ENCODE data around the gene RCAN3.
A peak's percentile ranks its signal among the peaks of the same experiment; 100 is the strongest.
"Not testable (repeated sequence)": the region's sequence is repeated elsewhere in the genome, so short reads cannot be mapped to it uniquely, and the experiment has no call there.

The RCAN3 gene

DNA sequence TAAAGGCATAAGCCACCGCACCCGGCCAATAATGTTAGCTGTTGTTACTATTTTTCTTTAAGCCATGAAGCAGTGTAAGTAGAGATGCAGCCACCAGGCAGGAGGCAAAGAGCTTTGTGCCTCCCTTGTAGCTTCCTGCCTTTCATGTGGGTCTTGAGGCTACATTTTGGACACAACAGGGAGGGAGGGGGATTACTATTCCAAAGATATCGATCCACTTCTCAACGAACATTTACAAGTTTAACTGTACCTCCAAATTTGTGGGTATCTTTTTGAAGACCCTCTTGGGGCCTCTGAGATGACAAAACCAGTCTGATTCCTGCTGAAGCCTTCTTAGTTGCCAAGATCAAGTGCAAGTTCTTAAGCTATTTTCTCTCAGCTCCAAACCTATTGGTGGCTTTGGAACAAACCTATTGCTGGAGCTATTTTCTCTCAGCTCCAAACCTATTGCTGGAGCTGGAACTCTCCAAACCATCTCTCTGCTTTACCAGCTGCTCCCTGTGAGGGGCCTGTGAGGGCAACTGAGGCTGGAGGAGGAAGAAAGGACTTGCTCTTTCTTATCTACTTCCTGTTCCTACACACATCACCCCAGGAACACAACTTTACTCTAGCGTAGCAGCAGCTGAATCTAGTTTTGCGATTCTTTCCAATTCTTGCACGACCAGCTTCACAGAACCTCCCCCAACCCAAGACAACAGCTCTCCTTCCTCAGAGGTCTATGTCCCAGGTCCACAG is 16.1 kb upstream of the RCAN3 start:
- DNase-seq, result peak; percentile 35

DNA sequence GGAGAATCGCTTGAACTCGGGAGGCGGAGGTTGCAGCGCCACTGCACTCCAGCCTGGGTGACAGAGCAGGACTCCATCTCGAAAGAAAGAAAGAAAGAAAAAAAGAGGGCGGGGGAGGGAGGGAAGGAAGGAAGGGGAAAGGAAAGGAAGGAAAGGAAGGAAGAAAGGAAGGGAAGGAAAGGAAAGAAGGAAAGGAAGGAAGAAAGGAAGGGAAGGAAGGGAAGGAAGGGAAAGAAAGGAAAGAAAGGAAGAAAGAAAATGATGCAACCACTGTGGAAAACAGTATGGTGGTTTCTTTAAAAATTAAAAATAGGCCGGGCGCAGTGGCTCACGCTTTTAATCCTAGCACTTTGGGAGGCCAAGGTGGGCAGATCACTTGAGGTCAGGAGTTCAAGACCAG is 15.2 kb upstream of the RCAN3 start:
- no peak for DNase-seq

DNA sequence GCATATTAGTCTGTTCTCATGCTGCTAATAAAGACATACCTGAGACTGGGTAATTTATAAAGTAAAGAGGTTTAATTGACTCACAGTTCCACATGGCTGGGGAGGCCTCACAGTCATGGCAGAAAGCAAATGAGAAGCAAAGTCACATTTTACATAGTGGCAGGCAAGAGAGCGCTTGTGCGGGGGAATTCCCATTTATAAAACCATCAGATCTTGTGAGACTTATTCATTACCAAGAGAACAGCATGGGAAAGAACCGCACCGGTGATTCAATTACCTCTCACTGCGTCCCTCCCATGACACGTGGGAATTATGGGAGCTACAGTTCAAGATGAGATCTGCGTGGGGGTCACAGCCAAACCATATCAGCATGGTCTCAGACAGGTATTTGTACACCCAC is 14.5 kb upstream of the RCAN3 start:
- DNase-seq, result not testable (repeated sequence)

DNA sequence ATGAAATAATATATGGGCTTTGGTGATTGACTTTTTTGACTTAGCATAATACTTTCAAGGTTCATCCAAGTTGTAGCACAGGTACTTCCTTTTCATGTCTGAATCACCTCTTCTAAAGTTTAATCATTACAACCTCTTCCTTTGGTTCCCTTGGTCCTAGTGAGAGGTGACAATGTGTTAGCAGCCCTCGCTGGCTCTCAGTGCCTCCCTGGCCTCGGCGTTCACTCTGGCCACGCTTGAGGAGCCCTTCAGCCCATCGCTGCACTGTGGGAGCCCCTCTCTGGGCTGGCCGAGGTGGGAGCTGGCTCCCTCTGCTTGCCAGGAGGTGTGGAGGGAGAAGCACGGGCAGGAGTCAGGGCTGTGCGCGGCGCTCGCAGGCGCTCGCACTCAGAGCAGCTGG is 13.0 kb upstream of the RCAN3 start:
- DNase-seq, result no peak

DNA sequence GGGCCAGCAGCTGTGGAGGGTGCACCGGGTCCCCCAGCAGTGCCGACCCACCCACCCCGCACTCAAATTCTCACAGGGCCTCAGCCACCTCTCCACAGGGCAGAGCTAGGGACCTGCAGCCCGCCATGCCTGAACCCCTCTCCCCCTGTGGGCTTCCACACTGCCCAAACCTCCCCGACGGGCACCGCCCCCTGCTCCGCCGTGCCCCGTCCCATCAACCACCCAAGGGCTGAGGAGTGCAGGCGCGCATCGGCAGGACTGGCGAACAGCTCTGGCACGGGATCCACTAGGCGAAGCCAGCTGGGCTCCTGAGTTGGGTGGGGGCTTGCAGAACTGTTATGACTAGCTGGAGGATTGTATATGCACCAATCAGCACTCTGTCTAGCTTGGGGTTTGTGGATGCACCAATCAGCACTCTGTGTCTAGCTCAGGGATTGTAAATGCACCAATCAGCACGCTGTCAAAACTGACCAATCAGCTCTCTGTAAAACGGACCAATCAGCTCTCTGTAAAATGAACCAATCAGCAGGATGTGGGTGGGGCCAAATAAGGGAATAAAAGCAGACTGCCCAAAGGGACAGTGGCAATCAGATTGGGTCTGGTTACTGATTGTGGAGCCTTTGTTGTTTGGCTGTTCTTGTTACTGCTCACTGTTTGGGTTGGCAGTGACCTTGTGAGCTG is 12.4 kb upstream of the RCAN3 start:
- no peak for DNase-seq

DNA sequence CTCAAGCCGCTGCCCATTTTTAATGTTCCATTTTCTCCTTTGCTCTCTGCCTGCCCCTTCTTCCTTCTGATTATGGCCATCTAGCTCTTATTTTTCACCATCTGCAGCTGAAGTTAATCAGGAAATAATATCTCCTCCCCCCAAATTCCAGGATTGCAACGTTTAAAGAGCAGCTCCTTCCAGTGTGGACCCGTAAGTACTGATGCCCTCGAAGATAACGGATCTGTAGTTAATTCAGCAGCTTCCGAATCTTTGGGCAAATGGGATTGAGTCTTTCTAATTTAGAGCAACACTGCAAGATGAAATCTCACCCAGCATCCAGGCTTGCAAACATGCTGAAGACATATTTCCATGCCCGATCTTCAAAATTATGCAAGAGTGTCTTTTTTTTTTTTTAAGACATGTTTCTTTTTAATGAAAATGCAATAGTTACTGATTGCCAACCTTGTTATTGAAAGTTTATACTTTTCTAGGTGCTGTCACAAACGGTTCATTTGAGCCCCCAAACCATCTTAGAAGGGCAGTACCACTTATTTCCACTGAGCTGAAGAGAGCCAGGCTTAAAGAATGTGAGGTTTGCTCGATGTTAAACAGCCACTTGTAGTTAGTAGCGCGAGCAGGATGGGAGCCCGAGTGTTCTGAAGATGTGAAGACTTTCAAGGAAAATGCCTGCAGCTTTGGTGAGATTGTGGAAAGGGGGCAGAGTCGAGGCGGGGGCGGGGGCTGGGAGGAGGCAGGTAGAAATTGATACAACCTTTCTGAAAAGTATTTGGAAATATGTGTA is 10.9 kb upstream of the RCAN3 start:
- DNase-seq, result no peak

GRCh38 chr1:24492935-24493334 is 9.7 kb upstream of the RCAN3 start:
- not testable (repeated sequence) for DNase-seq

GRCh38 chr1:24493785-24494184 is 8.9 kb upstream of the RCAN3 start:
- DNase-seq, result no peak

DNA sequence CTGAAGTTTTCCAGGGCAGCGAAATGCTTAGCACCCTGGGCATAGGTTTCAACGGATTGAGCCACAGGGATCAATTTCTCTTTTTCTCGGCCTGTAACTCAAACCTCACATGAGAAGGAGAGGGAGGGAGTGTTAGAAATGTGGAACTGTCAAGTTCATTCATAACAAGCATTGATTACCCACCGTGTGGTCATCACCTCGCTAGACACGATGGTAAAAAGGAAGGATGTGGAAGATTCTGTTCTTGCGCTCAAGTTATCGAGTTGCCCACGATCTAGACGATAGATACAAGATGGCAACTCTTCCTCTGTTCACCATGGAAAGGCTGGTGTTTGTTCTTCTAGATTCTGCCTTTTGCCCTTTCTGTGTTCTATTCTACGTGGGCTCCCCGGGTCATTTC is 4.0 kb upstream of the RCAN3 start:
- DNase-seq, result no peak

DNA sequence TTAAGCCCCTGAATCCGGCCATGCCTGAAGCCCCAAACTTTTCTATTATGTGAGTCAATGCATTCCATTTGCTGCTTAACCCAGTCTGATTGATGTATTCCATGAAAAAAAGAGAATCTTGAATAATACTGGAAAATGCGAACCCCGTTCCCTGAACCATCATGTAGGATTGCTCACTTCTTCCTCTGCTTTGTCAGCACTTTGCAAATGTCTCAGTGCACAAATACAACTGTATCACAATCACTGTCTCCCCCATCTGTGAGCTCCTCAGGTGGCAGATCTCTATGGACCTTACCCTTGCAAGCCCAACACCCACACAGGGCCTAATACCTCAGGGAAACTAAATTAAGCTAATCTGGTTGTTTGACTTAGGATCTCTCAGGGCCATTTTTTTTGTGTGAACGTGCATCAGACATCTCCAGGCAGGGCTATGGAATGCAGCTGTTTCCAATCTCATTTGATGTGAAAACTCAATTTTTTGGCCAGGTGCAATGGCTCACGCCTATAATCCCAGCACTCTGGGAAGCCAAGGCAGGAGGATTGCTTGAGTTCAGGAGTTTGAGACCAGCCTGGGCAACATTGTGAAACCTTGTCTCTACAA is 2.1 kb upstream of the RCAN3 start:
- no peak for DNase-seq

DNA sequence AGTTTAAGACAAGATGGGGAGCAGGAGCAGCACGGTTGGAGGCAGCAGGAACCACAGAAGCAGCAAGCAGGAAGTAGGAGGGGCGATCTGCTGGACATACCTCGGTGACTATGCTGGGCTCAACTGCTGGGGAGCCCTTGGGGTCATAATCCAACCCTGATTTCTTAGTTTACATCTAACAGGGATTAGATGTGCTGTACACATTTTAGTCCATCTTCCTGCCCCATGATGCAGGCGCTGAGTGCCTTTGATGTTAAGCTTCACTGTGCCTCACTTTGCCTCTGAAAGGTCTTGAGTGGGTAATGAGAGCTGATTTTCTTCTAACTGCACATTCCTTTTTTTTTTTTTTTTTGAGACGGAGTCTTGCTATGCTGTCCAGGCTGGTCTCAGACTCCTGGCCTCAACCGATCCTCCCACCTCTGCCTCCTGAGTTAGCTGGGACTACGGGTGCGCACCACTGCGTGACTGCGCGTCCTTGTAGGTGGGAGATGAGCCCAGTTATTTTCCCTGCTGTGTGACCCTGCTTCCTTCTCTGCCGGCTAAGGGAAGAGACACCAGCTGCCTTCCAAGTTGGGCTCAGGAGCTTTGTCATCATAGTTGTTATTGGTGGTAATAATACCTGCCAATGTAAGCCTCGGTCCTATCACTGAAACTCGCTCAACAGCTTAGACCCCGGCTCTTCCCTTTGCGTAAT is 1.1 kb upstream of the RCAN3 start:
- peak; percentile 47 for DNase-seq

DNA sequence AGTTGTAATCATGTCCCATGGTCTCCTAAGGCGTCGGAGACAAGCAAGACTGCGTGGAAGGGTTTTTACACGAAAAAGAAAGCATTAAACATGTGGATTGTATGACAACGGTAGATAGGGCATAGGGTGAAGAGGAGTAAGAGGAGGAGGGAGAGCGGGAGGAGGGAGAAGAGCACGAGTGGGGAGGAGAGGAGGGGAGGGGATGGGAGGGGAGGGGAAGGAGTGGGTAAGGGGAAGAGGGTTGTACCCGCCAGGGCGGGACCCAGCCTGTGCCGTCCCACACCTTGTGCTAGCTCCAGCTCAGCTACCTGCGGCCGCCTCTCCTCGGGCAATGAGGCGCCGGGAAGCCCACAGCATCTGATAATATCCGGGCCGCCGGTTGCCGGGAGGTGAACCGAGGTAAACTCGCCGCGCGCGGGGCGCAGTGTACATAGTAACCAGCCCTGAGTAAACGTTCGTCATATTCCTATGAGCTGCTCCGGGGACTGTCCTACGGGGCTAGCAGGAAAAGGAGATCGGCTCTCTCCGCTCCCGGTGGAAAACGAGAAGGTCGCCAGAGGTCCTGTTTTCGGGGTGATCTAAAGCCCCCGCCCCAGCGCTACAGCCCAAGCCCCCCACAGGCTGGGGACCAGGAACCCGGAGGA is 449 bp upstream of the RCAN3 start:
- peak; percentile 88 for DNase-seq

DNA sequence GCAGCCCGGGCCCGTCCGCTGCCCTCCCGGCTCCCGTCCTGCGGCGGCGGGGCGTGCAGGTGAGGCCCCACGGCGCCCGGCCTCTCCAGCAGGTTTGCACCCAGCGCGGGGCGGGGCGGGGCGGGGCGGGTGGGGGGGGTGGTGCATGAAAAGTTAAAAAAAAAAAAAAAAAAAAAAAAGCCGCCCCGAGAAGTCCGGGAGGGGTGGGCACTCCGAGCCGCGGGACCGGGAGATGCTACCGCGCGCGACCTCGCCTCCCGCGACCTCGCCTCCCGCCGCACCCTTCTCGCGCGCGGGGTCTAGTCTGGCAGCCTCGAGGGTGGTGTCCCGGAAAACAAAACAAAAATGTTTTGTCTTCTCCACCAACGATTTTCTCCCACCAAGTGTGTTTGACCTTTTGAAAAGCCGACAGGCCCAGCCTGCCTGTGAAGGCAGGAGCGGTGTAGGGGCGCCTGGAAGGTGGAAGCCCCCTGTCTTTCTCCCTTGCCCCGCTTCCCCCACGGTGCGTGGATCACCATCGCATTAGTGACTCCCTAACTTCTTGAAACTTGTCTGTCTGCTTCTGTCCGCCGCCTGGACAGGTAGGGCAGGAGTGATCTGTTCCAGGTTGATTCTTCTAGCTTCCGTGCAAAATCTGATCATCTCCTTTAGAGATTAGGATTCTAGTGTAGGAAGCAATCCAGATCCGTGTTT is 569 bp downstream of the RCAN3 start:
- DNase-seq, result peak; percentile 52

- DNase-seq, result no peak
Measured at GRCh38 chr1:24503870-24504523, 1.4 kb downstream of the RCAN3 start.

- DNase-seq, result no peak
Measured at GRCh38 chr1:24504560-24504959, 1.9 kb downstream of the RCAN3 start.

DNA sequence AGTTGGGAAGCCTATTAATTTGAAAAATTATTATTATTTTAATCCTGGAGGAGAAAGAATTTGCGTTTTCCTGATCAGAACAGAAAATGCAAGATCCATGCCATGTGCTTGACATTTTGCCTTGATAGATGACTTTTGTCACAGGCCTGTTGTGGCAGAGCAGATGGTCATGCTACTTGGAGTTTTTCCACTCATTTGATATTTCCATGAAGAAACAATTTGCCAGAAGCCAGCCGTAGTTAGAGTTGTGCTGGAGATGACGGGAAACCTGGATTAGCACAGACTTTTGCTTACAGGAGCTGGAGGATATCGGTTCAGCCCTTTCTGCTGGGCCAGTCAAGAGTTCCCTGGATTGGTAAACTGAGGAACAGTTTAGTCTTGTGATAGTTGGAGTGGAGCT is 3.2 kb downstream of the RCAN3 start:
- no peak for DNase-seq

- DNase-seq, result peak; percentile 31
Measured at GRCh38 chr1:24506691-24507381, 4.2 kb downstream of the RCAN3 start.

DNA sequence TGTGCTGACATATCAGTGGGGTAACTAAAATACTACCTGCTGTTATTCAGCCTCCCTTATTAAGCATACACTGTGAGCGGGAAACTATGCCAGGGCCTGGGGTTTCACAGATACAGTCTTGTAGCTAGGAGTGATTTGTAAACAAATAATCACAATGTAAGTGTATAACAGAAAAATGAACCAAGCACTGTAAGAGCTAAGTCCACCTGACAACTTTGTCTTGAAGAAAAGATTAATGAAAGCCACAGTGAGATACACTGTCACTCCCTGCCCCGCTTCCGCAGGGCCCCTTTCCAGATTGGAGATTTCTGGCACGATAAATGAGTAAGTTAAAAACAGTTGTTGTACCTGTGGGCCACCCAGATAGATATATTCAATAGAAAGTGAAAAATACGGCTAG is 4.8 kb downstream of the RCAN3 start:
- DNase-seq, result peak; percentile 46

DNA sequence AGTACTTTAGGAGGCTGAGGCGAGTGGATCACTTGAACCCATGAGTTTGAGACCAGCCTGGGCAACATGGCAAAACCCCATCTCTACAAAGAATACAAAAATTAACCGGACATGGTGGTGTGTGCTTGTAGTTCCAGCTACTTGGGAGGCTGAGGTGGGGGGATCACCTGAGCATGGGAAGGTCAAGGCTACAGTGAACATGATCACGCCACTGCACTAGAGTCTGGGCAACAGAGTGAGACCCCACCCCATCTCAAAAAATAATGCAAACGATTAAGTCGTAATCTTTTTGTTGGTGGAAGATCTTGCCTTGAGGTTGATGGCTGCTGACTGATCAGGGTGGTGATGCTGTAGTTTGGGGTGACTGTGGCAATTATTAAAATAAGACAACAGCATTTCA is 6.3 kb downstream of the RCAN3 start:
- DNase-seq, result no peak

DNA sequence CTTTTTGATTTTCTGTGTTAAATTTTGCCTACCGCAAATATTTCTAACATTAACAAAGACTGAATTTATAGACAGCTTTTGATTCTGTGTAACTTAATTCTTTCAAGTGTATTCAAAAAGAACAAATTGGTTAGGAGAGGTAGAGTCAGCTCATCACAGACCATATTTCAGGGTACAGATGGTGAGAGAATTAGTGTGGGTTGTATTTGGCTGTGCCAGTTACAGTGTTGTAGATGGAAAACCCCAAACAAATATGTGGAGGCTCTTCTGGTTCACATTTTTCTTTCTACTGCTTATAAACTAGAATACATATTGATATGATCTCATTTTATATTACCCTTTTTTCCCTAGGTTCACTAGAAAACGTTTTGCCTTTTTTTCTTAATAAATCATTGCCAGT is 11.1 kb downstream of the RCAN3 start:
- DNase-seq, result no peak

DNA sequence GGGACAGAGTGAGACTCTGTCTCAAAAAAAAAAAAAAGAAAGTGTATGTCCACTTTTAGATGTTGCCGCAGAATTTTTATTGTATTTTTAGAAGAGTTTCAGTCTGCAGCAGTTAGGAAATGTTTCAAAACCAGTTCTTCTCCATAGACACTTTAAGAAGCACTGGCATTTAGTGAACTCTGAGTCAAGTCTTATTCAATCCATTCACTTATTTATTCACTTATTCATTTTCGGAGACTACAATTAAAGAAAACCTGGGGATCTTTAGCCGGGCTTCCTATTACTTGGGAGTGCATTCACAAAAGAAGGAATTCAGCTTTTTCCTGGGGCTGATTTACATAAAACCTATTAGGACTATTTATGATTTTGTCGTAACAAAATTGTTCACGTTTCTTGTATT is 12.3 kb downstream of the RCAN3 start:
- no peak for DNase-seq
